VCaP (cell line): ENCODE results near the gene ULK1.
"Not testable (repeated sequence)": the region's sequence is repeated elsewhere in the genome, so short reads cannot be mapped to it uniquely, and the experiment has no call there.

Experiments used
- H3K27ac ChIP-seq: fragments of 450-650 bp; 2 replicates; pipeline ENCODE4 v1.5.1; 2017
- CTCF ChIP-seq: fragments of 450-650 bp; conservative IDR thresholded peaks from 2 replicates; pipeline ENCODE4 v1.5.1; 2017; ENCODE audit warnings: mild to moderate bottlenecking, moderate library complexity

Gene ULK1

GRCh38 chr12:131948166-131948712 is 53.8 kb downstream of the ULK1 start:
- no peak for TF ChIP-seq CTCF
- H3K27ac ChIP-seq = peak overlapping the region; percentile 88; the same call in 1 of the 2 replicates

- peak overlapping the region; percentile 88 for H3K27ac ChIP-seq
Observed at GRCh38 chr12:131948713-131949430, 54.5 kb downstream of the ULK1 start.

GRCh38 chr12:131949431-131950181 is 55.2 kb downstream of the ULK1 start, which contains the start of gene EP400:
Gene EP400, plus strand, starts transcription at chr12:131949942. Its CDS starts 10,678 bp downstream, at chr12:131960620.
- H3K27ac ChIP-seq = peak within 1 kb of the TSS; percentile 88
- TF ChIP-seq CTCF = peak; percentile 88

GRCh38 chr12:131950182-131950913 is 55.9 kb downstream of the ULK1 start:
- TF ChIP-seq CTCF = no peak
- peak overlapping the region; percentile 88 for H3K27ac ChIP-seq

- peak overlapping the region; percentile 67 for H3K27ac ChIP-seq
Observed at GRCh38 chr12:131953810-131954209, 59.4 kb downstream of the ULK1 start.

GRCh38 chr12:131954460-131954859 is 60.0 kb downstream of the ULK1 start:
- not testable (repeated sequence) for H3K27ac ChIP-seq

GRCh38 chr12:131959116-131959515 is 64.7 kb downstream of the ULK1 start:
- no peak overlapping the region for H3K27ac ChIP-seq
- TF ChIP-seq CTCF = no peak

- no peak for TF ChIP-seq CTCF
- H3K27ac ChIP-seq = no peak overlapping the region
Observed at GRCh38 chr12:131959641-131960589, 65.5 kb downstream of the ULK1 start.

- not testable (repeated sequence) for H3K27ac ChIP-seq
Observed at GRCh38 chr12:131960590-131961325, 66.3 kb downstream of the ULK1 start.

- not testable (repeated sequence) for H3K27ac ChIP-seq
Observed at GRCh38 chr12:131961328-131961727, 66.9 kb downstream of the ULK1 start.
